AG09309 (cell line): ENCODE data around the gene CDKN2B.

Source experiments
- DNase-seq: peaks from one replicate; pipeline ENCODE4 v3.0.0-alpha.2; 2010; ENCODE audit warnings: low read depth
- H3K4me3 ChIP-seq: 2 replicates; pipeline ENCODE4 v1.5.1; 2011; ENCODE audit warnings: mild to moderate bottlenecking, low read depth, low read length, moderate library complexity; ENCODE audit not compliant: control insufficient read depth
- CTCF ChIP-seq: IDR thresholded peaks from 2 replicates; pipeline ENCODE4 v1.5.1; 2011; ENCODE audit warnings: mild to moderate bottlenecking, low read depth, low read length, inconsistent platforms; ENCODE audit not compliant: insufficient read depth, control insufficient read depth; ENCODE audit errors: missing control alignments

The CDKN2B gene

GRCh38 chr9:21970800-21971640, 38.1 kb downstream of the CDKN2B start:
- no peak for DNase-seq
- no peak overlapping the region for H3K4me3 ChIP-seq
- TF ChIP-seq CTCF: no peak

- H3K4me3 ChIP-seq: no peak overlapping the region
- DNase-seq: no peak
- no peak for TF ChIP-seq CTCF
Measured at GRCh38 chr9:21969951-21970799, 38.9 kb downstream of the CDKN2B start.

DNA sequence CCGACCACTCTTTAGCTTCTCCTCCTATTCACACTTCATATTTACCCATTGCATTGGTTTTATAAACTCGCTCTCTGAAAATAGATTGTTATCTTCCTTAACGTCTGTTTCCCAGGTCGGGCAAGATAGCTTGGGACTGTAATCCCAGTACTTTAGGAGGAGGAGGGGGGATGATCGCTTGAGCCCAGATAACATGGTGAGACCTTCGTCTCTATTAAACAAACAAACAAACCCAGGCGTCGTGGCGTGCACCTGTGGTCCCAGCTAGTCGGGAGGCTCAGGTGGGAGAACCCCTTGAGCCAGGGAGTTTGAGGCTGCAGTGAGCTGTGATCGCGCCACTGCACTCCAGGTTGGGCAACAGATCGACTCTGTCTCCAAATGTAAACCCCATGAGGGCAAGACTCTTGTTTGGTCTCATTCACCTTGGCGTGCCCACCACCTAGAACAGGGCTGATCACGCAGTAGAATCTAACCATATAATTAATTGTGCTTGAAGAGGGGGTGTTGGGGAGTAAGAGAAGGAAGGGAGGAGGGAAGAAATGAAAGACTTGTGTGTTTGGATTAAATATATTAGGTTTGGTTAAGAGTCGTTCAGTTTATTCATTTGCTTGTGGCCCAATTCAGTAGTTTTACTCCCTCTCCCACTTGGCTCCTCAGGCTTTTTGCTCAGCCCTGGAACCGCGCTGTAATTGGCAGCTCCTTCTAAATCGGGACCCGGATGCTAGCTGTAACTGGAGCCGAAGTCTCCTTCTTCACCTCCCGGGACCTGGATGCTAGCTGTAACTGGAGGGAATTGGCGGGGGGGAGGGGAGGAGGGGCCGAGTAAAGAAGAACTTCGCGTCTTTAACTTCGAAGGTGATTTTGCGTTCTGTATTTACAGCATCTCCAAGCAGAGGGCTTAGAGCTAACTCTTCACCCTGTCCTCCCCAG, 39.8 kb downstream of the CDKN2B start:
- DNase-seq: no peak
- H3K4me3 ChIP-seq: no peak overlapping the region
- TF ChIP-seq CTCF: no peak

DNA sequence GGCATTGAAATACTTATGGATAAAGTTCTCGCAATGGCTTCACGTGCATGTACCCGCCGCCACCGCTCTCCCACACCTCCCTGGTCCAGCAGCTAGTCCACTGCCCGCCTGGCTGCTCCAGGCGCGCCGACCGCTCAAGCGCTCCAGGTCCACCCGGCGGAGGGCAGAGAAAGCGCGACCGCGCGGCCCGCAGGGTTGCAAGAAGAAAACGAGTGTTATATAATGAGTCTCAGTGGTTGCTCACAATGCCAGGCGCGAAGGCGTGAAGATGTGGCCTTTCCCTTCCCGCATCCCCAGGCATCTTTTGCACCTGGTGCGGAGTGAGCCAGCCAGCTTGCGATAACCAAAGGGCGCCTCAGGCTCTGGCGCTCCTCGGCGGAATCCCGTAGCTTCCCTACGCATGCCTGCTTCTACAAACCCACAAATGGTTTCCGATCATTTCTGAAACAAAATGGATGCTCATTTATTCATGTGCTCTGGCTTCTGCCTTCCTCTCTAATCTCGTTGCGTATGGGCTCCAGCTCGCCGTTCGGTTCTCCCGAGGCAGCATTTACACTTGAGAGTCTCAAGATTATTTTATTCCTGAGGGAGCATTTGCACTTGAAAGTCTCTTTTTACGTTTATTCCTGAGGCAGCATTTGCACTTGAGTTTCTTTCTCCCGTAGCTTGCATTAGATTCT, 40.6 kb downstream of the CDKN2B start:
- no peak overlapping the region for H3K4me3 ChIP-seq
- DNase-seq: no peak

DNA sequence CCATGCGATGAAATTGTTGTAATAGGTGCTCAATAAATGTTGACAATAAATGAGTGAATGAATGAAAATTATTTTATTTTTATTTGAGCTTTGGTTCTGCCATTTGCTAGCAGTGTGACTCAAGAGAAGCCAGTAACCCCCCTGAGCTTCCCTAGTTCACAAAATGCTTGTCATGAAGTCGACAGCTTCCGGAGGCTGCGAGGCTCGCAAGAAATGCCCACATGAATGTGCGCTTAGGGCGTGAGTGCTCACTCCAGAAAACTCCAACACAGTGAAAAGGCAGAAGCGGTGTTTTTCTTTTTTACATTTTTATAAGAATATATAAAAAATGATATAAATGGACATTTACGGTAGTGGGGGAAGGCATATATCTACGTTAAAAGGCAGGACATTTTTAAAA, 41.4 kb downstream of the CDKN2B start:
- DNase-seq: no peak
- no peak overlapping the region for H3K4me3 ChIP-seq
- TF ChIP-seq CTCF: no peak

More for the DNA sequence above, 40.6 kb downstream of the CDKN2B start:
- no peak for TF ChIP-seq CTCF
